Measurements from ENCODE around the gene CNTN2. TPM values are rescaled to one million over a fixed set of nuclear protein-coding genes. Genes with fewer than 3 reads are reported as not detected.

Gene CNTN2
- total RNA-seq, 1 donor from 2014 or later, result not detected

DNA sequence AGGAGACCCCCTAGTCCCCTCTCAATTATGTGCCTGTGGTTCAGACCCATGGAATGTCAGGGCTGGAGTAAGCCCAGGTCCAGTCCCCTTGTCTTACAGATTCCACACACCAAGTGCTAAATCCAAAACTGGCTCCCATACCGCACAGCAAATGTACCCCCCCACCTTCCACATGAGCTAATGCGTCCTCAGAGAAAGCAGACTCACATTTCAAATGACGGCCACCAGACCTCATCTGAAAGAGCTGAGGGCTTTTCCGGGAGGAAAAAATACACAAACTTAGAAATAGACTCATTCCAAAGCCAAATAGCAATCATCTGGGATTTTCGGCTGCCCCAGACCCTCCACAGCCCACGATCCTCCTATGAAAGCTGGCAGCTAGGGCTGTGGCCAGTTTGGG lies 12.8 kb upstream of the CNTN2 start:
- no peak overlapping the region for H3K27ac Mint-ChIP-seq (ENCODE audit: unreplicated experiment)
- DNase-seq (ENCODE audit: low spot score), result no peak
- no peak for TF ChIP-seq CTCF (IDR thresholded peaks at IDR 0.05)
- H3K36me3 Mint-ChIP-seq (ENCODE audit: low read depth), result no peaks in the 10 kb centered on the region
- H3K27me3 Mint-ChIP-seq (ENCODE audit: low read depth), result peaks cover 46% of the 10 kb centered on the region
- H3K9me3 Mint-ChIP-seq (ENCODE audit: low read depth), result no peaks in the 10 kb centered on the region
- H3K4me1 Mint-ChIP-seq (ENCODE audit: low read depth), result no peaks in the 10 kb centered on the region
- no peak overlapping the region for H3K4me3 Mint-ChIP-seq (ENCODE audit: unreplicated experiment)

GRCh38 chr1:205030896-205031295 lies 12.1 kb upstream of the CNTN2 start:
- TF ChIP-seq CTCF (IDR thresholded peaks at IDR 0.05), result no peak
- H3K36me3 Mint-ChIP-seq (ENCODE audit: low read depth), result no peaks in the 10 kb centered on the region
- no peaks in the 10 kb centered on the region for H3K9me3 Mint-ChIP-seq (ENCODE audit: low read depth)
- H3K4me3 Mint-ChIP-seq (ENCODE audit: unreplicated experiment), result no peak overlapping the region
- peaks cover 51% of the 10 kb centered on the region for H3K27me3 Mint-ChIP-seq (ENCODE audit: low read depth)
- no peak for DNase-seq (ENCODE audit: low spot score)
- no peaks in the 10 kb centered on the region for H3K4me1 Mint-ChIP-seq (ENCODE audit: low read depth)
- no peak overlapping the region for H3K27ac Mint-ChIP-seq (ENCODE audit: unreplicated experiment)

DNA sequence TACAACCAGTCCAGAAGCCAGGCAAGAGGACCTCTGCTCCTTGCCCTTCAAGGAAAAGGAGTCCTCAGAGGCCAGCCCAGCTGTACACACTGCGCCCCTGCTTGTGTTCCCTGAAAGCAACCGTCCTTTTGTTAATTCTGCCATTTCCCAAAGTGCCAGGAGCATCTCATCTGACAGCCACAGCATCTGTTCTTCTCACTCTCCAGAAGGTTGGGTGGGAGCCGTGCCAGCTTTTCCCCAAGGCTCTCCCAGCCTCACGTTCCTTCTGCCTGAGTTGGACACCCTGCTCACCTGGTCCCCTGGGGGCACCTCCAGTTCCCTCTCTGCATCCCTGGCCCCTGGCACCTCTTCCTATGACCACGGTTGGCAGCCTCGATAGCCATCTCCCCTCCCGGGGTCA lies 10.5 kb upstream of the CNTN2 start:
- peaks cover 55% of the 10 kb centered on the region for H3K27me3 Mint-ChIP-seq (ENCODE audit: low read depth)
- H3K4me1 Mint-ChIP-seq (ENCODE audit: low read depth), result no peaks in the 10 kb centered on the region
- no peak overlapping the region for H3K4me3 Mint-ChIP-seq (ENCODE audit: unreplicated experiment)
- peak; percentile 64 for DNase-seq (ENCODE audit: low spot score)
- TF ChIP-seq CTCF (IDR thresholded peaks at IDR 0.05), result no peak
- no peak overlapping the region for H3K27ac Mint-ChIP-seq (ENCODE audit: unreplicated experiment)
- H3K36me3 Mint-ChIP-seq (ENCODE audit: low read depth), result no peaks in the 10 kb centered on the region
- H3K9me3 Mint-ChIP-seq (ENCODE audit: low read depth), result no peaks in the 10 kb centered on the region

DNA sequence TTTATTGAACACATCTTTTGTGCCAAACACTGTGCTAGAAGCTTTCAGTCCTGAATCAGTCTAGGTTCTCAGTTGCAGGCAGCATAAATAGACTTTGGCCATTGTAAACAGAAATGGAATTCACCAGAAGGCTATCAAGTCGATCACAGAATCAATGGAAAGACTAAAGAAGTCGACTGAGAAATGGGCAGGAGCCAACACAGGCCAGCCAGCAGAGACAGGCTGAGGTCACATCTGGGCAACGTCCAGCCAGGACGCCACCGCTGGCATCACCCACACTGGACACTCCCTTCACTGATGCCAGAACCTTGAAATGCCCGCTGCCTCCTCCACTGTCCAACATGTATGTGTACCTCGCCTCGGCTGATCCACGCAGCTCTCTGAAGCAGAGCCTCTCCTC lies 5.5 kb upstream of the CNTN2 start:
- Mint-ChIP-seq H3K27me3 (ENCODE audit: low read depth) (peaks cover 50% of the 10 kb centered on the region), H3K27ac (ENCODE audit: unreplicated experiment) (no peak overlapping the region)

DNA sequence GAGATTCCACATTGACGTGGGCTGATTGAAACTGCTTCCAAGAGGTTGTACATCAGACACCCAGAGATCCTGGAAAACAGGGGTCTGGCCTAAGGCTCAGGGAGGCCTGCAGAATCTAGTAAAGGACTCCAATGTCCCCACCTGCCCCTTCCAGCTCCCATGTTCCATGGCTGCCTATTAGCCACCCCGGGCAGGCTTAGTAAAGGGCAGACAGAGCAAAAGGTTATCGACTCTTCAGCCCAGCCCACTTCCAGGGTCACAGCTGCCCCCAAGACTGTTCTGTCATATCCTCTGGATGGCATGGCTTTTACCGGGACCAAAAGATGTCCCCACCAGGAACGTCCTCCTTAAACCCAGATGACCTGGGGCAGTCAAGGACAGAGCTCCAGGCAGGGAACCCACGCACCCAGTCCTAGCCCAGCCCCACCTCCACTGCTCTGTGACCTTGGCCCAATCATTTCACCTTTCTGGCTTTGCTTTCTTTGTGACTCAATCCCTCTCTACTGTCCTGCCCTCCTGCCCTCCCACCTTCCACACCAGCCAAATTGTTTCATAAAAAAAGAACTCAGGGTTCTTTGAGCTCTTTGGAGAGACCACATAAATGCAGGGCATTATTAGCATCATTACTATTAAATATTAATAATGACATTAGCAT lies 4.8 kb upstream of the CNTN2 start:
- Mint-ChIP-seq H3K9me3 (ENCODE audit: low read depth) (no peaks in the 10 kb centered on the region), H3K27ac (ENCODE audit: unreplicated experiment) (no peak overlapping the region), H3K36me3 (ENCODE audit: low read depth) (no peaks in the 10 kb centered on the region), H3K27me3 (ENCODE audit: low read depth) (peaks cover 45% of the 10 kb centered on the region), H3K4me1 (ENCODE audit: low read depth) (no peaks in the 10 kb centered on the region), H3K4me3 (ENCODE audit: unreplicated experiment) (no peak overlapping the region)
- no peak for TF ChIP-seq CTCF (IDR thresholded peaks at IDR 0.05)
- DNase-seq (ENCODE audit: low spot score), result no peak

More for the DNA sequence above, 5.5 kb upstream of the CNTN2 start:
- no peak for DNase-seq (ENCODE audit: low spot score)
- TF ChIP-seq CTCF (IDR thresholded peaks at IDR 0.05), result no peak
- Mint-ChIP-seq H3K4me1 (ENCODE audit: low read depth) (no peaks in the 10 kb centered on the region), H3K9me3 (ENCODE audit: low read depth) (no peaks in the 10 kb centered on the region), H3K36me3 (ENCODE audit: low read depth) (no peaks in the 10 kb centered on the region), H3K4me3 (ENCODE audit: unreplicated experiment) (no peak overlapping the region)

Data from chondrocyte (in vitro differentiated cells).